Neural progenitor cell (in vitro differentiated cells): Measurements from ENCODE around the gene B4GALNT1. TPM values are rescaled to one million over a fixed set of nuclear protein-coding genes. Genes with fewer than 3 reads are reported as not detected.
A peak's percentile ranks its signal among the peaks of the same experiment; 100 is the strongest.

Experiments
- DNase-seq: peaks from one replicate; pipeline ENCODE4 v3.0.0-alpha.2; 2016; ENCODE audit warnings: low spot score
- H2AFZ ChIP-seq: fragments of 200-600 bp; sonication (generic); replicated peaks from 2 replicates; pipeline ENCODE4 v1.6.1; 2016; ENCODE audit warnings: antibody characterized with exemption
- H3F3A ChIP-seq: fragments of 200-600 bp; sonication (generic); 2 replicates; pipeline ENCODE4 v1.6.1; 2016; ENCODE audit warnings: antibody characterized with exemption, low read depth
- H3K27ac ChIP-seq: fragments of 200-600 bp; sonication (generic); 2 replicates; pipeline ENCODE4 v1.5.1; 2016; ENCODE audit warnings: mild to moderate bottlenecking
- H3K27me3 ChIP-seq: fragments of 200-600 bp; sonication (generic); 2 replicates; pipeline ENCODE4 v1.6.1; 2016; ENCODE audit warnings: mild to moderate bottlenecking, moderate library complexity
- H3K36me3 ChIP-seq: fragments of 200-600 bp; sonication (generic); 2 replicates; pipeline ENCODE4 v1.5.1; 2016
- H3K4me1 ChIP-seq: fragments of 200-600 bp; sonication (generic); 2 replicates; pipeline ENCODE4 v1.6.1; 2016; ENCODE audit warnings: mixed run types
- H3K4me2 ChIP-seq: fragments of 200-600 bp; sonication (generic); 2 replicates; pipeline ENCODE4 v1.6.1; 2016
- H3K4me3 ChIP-seq: fragments of 200-600 bp; sonication (generic); 2 replicates; pipeline ENCODE4 v1.5.1; 2016
- H3K79me2 ChIP-seq: fragments of 200-600 bp; sonication (generic); 2 replicates; pipeline ENCODE4 v1.6.1; 2016; ENCODE audit warnings: low read depth
- H3K9ac ChIP-seq: fragments of 200-600 bp; sonication (generic); 2 replicates; pipeline ENCODE4 v1.6.1; 2016
- H3K9me3 ChIP-seq: fragments of 200-600 bp; sonication (generic); 2 replicates; pipeline ENCODE4 v1.5.1; 2016; ENCODE audit warnings: low read depth
- H4K20me1 ChIP-seq: fragments of 200-600 bp; sonication (generic); 2 replicates; pipeline ENCODE4 v1.6.1; 2016; ENCODE audit warnings: low read depth
- H3K27ac Mint-ChIP-seq: 3 replicates; pipeline ENCODE4 v1.8.0; 2021; ENCODE audit warnings: mixed read lengths
- H3K27me3 Mint-ChIP-seq: 2 replicates; pipeline ENCODE4 v1.8.0; 2022; ENCODE audit warnings: low read depth, mild to moderate bottlenecking, inconsistent platforms, moderate library complexity, mixed read lengths; ENCODE audit not compliant: insufficient read depth
- H3K36me3 Mint-ChIP-seq: 3 replicates; pipeline ENCODE4 v1.8.0; 2021; ENCODE audit warnings: mixed read lengths
- H3K4me1 Mint-ChIP-seq: 3 replicates; pipeline ENCODE4 v1.8.0; 2021; ENCODE audit warnings: mixed read lengths
- H3K4me3 Mint-ChIP-seq: 3 replicates; pipeline ENCODE4 v1.8.0; 2021; ENCODE audit warnings: mild to moderate bottlenecking, moderate library complexity, mixed read lengths
- H3K9me3 Mint-ChIP-seq: 3 replicates; pipeline ENCODE4 v1.8.0; 2020; ENCODE audit warnings: mixed read lengths
- CTCF ChIP-seq: fragments of 200-600 bp; sonication (generic); IDR thresholded peaks from 2 replicates; pipeline ENCODE4 v1.5.1; 2017; ENCODE audit warnings: antibody characterized with exemption, mild to moderate bottlenecking
- EZH2 ChIP-seq: fragments of 200-600 bp; sonication (generic); IDR thresholded peaks from 2 replicates; pipeline ENCODE4 v1.6.1; 2017; ENCODE audit warnings: antibody characterized with exemption, mild to moderate bottlenecking, moderate library complexity
- EZH2phosphoT487 ChIP-seq: fragments of 200-600 bp; sonication (generic); IDR thresholded peaks from 2 replicates; pipeline ENCODE4 v1.6.1; 2017; ENCODE audit warnings: antibody characterized with exemption
- total RNA-seq: library from RNA; depleted of rRNA; stranded (reverse); fragments of >200 nt; gene quantifications from 2 replicates; pipeline ENCODE4 v1.2.3, GENCODE V29; 2015; ENCODE audit warnings: low replicate concordance

The B4GALNT1 gene
- total RNA-seq, 1 donor from 2014 or later = 0.28 TPM

GRCh38 chr12:57625261-57626032 is 7.6 kb downstream of the B4GALNT1 start:
- Histone ChIP-seq H3K9me3 (no peaks in the 10 kb centered on the region), H2AFZ (no peak overlapping the region), H3K36me3 (no peaks in the 10 kb centered on the region), H3K27ac (no peak overlapping the region), H3F3A (no peaks in the 10 kb centered on the region), H3K27me3 (peaks cover 100% of the 10 kb centered on the region), H3K9ac (no peak overlapping the region), H4K20me1 (peaks cover 27% of the 10 kb centered on the region), H3K79me2 (no peaks in the 10 kb centered on the region), H3K4me3 (no peak overlapping the region), H3K4me1 (peaks cover 8% of the 10 kb centered on the region), H3K4me2 (no peak overlapping the region)
- TF ChIP-seq EZH2 = no peak
- no peak for TF ChIP-seq CTCF
- no peak for TF ChIP-seq EZH2phosphoT487
- H3K4me3 Mint-ChIP-seq = peak overlapping the region; percentile 52
- DNase-seq = no peak
- H3K27ac Mint-ChIP-seq = peak overlapping the region; percentile 50
- H3K27me3 Mint-ChIP-seq = peaks cover 39% of the 10 kb centered on the region
- peaks cover 13% of the 10 kb centered on the region for H3K4me1 Mint-ChIP-seq
- peaks cover 4% of the 10 kb centered on the region for H3K9me3 Mint-ChIP-seq
- peaks cover 10% of the 10 kb centered on the region for H3K36me3 Mint-ChIP-seq

- H3K4me3 ChIP-seq = no peak overlapping the region
- Mint-ChIP-seq H3K9me3 (peaks cover 4% of the 10 kb centered on the region), H3K36me3 (peaks cover 11% of the 10 kb centered on the region), H3K4me1 (peaks cover 17% of the 10 kb centered on the region), H3K4me3 (no peak overlapping the region), H3K27me3 (peaks cover 44% of the 10 kb centered on the region), H3K27ac (no peak overlapping the region)
- no peak overlapping the region for H3K4me2 ChIP-seq
- TF ChIP-seq CTCF (no peak), EZH2phosphoT487 (no peak), EZH2 (no peak)
- no peaks in the 10 kb centered on the region for H3K9me3 ChIP-seq
- H3K9ac ChIP-seq = no peak overlapping the region
- peaks cover 33% of the 10 kb centered on the region for H4K20me1 ChIP-seq
- H2AFZ ChIP-seq = no peak overlapping the region
- no peak overlapping the region for H3K27ac ChIP-seq
- H3K36me3 ChIP-seq = no peaks in the 10 kb centered on the region
- H3K4me1 ChIP-seq = peaks cover 9% of the 10 kb centered on the region
- DNase-seq = no peak
- no peaks in the 10 kb centered on the region for H3F3A ChIP-seq
- peaks cover 100% of the 10 kb centered on the region for H3K27me3 ChIP-seq
- no peaks in the 10 kb centered on the region for H3K79me2 ChIP-seq
Measured at GRCh38 chr12:57624441-57625220, 8.4 kb downstream of the B4GALNT1 start.

- Histone ChIP-seq H3F3A (no peaks in the 10 kb centered on the region), H4K20me1 (peaks cover 35% of the 10 kb centered on the region), H3K9ac (no peak overlapping the region), H3K27me3 (peaks cover 100% of the 10 kb centered on the region), H3K27ac (no peak overlapping the region), H3K4me3 (no peak overlapping the region), H3K4me1 (peaks cover 17% of the 10 kb centered on the region), H3K36me3 (no peaks in the 10 kb centered on the region), H3K4me2 (no peak overlapping the region), H3K79me2 (no peaks in the 10 kb centered on the region), H2AFZ (no peak overlapping the region), H3K9me3 (no peaks in the 10 kb centered on the region)
- TF ChIP-seq CTCF (no peak), EZH2phosphoT487 (no peak), EZH2 (no peak)
- Mint-ChIP-seq H3K27me3 (peaks cover 48% of the 10 kb centered on the region), H3K27ac (no peak overlapping the region), H3K9me3 (peaks cover 4% of the 10 kb centered on the region), H3K36me3 (peaks cover 13% of the 10 kb centered on the region), H3K4me1 (peaks cover 18% of the 10 kb centered on the region), H3K4me3 (no peak overlapping the region)
- no peak for DNase-seq
Measured at GRCh38 chr12:57623811-57624390, 9.1 kb downstream of the B4GALNT1 start.
